GM18507 (cell line): ENCODE results near the gene TMEM26.

Experiments used
- DNase-seq: peaks from one replicate; pipeline ENCODE4 v3.0.0; 2011; ENCODE audit warnings: low read depth; ENCODE audit not compliant: insufficient read length; ENCODE audit errors: extremely low spot score
- FAIRE-seq: peaks from 2 replicates; lab custom pipeline; 2011; peaks lifted over from hg19 to GRCh38; lab: Jason Lieb, UNC

The TMEM26 gene

GRCh38 chr10:61463035-61463909, 10.1 kb upstream of the TMEM26 start:
- FAIRE-seq (no peak), DNase-seq (no peak)

GRCh38 chr10:61460835-61461234, 7.7 kb upstream of the TMEM26 start:
- no peak for FAIRE-seq
- no peak for DNase-seq

- DNase-seq (no peak), FAIRE-seq (no peak)
Observed at GRCh38 chr10:61458031-61458430, 4.8 kb upstream of the TMEM26 start.

GRCh38 chr10:61456095-61456789, 3.1 kb upstream of the TMEM26 start:
- no peak for DNase-seq
- no peak for FAIRE-seq

GRCh38 chr10:61455656-61456055, 2.5 kb upstream of the TMEM26 start:
- DNase-seq (no peak), FAIRE-seq (no peak)

GRCh38 chr10:61454541-61454940, 1.4 kb upstream of the TMEM26 start:
- DNase-seq (no peak), FAIRE-seq (no peak)

GRCh38 chr10:61452151-61452651, 980 bp downstream of the TMEM26 start:
- no peak for FAIRE-seq
- DNase-seq = no peak

GRCh38 chr10:61451357-61451756, 1.8 kb downstream of the TMEM26 start:
- no peak for FAIRE-seq
- DNase-seq = no peak

GRCh38 chr10:61448841-61449600, 4.2 kb downstream of the TMEM26 start:
- no peak for DNase-seq
- no peak for FAIRE-seq

- no peak for FAIRE-seq
- DNase-seq = no peak
Observed at GRCh38 chr10:61448091-61448490, 5.1 kb downstream of the TMEM26 start.

GRCh38 chr10:61439058-61439609, 14.0 kb downstream of the TMEM26 start:
- DNase-seq (no peak), FAIRE-seq (no peak)

- FAIRE-seq (no peak), DNase-seq (no peak)
Observed at GRCh38 chr10:61438141-61438988, 14.8 kb downstream of the TMEM26 start.

- no peak for FAIRE-seq
- no peak for DNase-seq
Observed at GRCh38 chr10:61423178-61423577, 30.0 kb downstream of the TMEM26 start.

GRCh38 chr10:61417661-61418060, 35.5 kb downstream of the TMEM26 start:
- FAIRE-seq (no peak), DNase-seq (no peak)

- FAIRE-seq (no peak), DNase-seq (no peak)
Observed at GRCh38 chr10:61415824-61416223, 37.4 kb downstream of the TMEM26 start.

- no peak for FAIRE-seq
- no peak for DNase-seq
Observed at GRCh38 chr10:61411706-61412105, 41.5 kb downstream of the TMEM26 start.

GRCh38 chr10:61410353-61411070, 42.7 kb downstream of the TMEM26 start:
- DNase-seq = no peak
- FAIRE-seq = no peak

- no peak for DNase-seq
- FAIRE-seq = no peak
Observed at GRCh38 chr10:61409157-61409556, 44.0 kb downstream of the TMEM26 start.
